H1 (cell line): ENCODE data around the gene TAPT1. TPM values are rescaled to one million over a fixed set of nuclear protein-coding genes. Genes with fewer than 3 reads are reported as not detected.

Experiments
- RNF2 ChIP-seq: fragments of 200-900, 300-1000 bp; sonication (generic); IDR thresholded peaks from 2 replicates; pipeline ENCODE4 v1.7.1; 2016; ENCODE audit warnings: borderline replicate concordance, low read depth, mild to moderate bottlenecking, antibody characterized with exemption, low read length; ENCODE audit not compliant: poor library complexity, severe bottlenecking; ENCODE audit errors: missing control alignments
- RXRA ChIP-seq: IDR thresholded peaks from 2 replicates; pipeline ENCODE4 v1.6.1; 2011; ENCODE audit warnings: low read depth, mild to moderate bottlenecking, low read length, moderate library complexity; ENCODE audit not compliant: insufficient read depth
- polyA plus RNA-seq, 7 experiments: library from polyadenylated mRNA; depleted of rRNA in 3 of 7; stranded (reverse) in 5 of 7; unstranded in 2 of 7; fragments of >200 nt in 5 of 7; fragments of 200-250 nt in 2 of 7; gene quantifications; 1 replicate in 5 of 7; 2 replicates in 1 of 7; 4 replicates in 1 of 7; pipeline versions ENCODE4 v1.2.1 to v1.2.3, GENCODE V29; 2011 to 2013; ENCODE audit warnings: missing spikeins in 2 of 7, mixed read lengths in 2 of 7
- total RNA-seq: library from RNA; stranded (reverse); fragmentation: NEBNext Ultra II Directional; extraction: Animal tissue kit (Norgen Biotek cat#: 25700); gene quantifications from 2 replicates; pipeline ENCODE4 v1.2.1, GENCODE V29; 2021

Gene TAPT1
- total and polyA plus RNA-seq, 2 of the 8 experiments (the other 6 are each of a cell fraction or from before 2014, with no cell fraction given) = 4.2 to 15.3 TPM

- TF ChIP-seq RXRA (no peak), RNF2 (no peak)
Measured at GRCh38 chr4:16222957-16223527, 3.2 kb downstream of the TAPT1 start (continued).
